ENCODE data around the gene TCF12.

TCF12 gene

GRCh38 chr15:57193161-57193560, 274.7 kb downstream of the TCF12 start:
- Histone ChIP-seq H2AFZ (ENCODE audit: low read length) (no peak overlapping the region), H3K79me1 (ENCODE audit: low read depth, low read length) (no peaks in the 10 kb centered on the region), H3K27me3 (ENCODE audit: control insufficient read depth in 3 of 3, insufficient read depth in 3 of 3, low read depth in 1 of 3, low read length in 3 of 3) (no peaks in the 10 kb centered on the region), H3K36me3 (replicated peaks in 1 of 2; ENCODE audit: control insufficient read depth in 2 of 2, insufficient read depth in 2 of 2, low read length in 2 of 2) (peaks cover 5 to 33% of the 10 kb centered on the region in 2 donors), H3K4ac (ENCODE audit: low read length) (no peak overlapping the region), H2BK120ac (ENCODE audit: low read depth, low read length) (no peak overlapping the region), H4K8ac (ENCODE audit: low read depth, low read length) (no peak overlapping the region), H3K14ac (ENCODE audit: low read length) (no peak overlapping the region), H3K4me2 (ENCODE audit: insufficient read depth, low read length, poor library complexity, severe bottlenecking) (no peak overlapping the region), H3K23ac (ENCODE audit: low read depth, low read length, poor library complexity) (no peak overlapping the region), H3K4me1 (ENCODE audit: control insufficient read depth in 2 of 2, insufficient read depth in 1 of 2, low read depth in 1 of 2, low read length in 2 of 2) (peaks cover 1 to 7% of the 10 kb centered on the region in 2 donors), H3K9me3 (replicated peaks in 1 of 2; ENCODE audit: control insufficient read depth in 2 of 2, insufficient read depth in 1 of 2, low read depth in 1 of 2, low read length in 2 of 2) (no peaks in the 10 kb centered on the region), H2AK5ac (ENCODE audit: low read depth, low read length) (no peak overlapping the region), H3K18ac (ENCODE audit: low read length) (no peak overlapping the region), H3K27ac (replicated peaks; ENCODE audit: low read length) (no peak overlapping the region), H3K9ac (ENCODE audit: low read depth, low read length, poor library complexity) (no peak overlapping the region), H2BK12ac (ENCODE audit: low read length) (no peak overlapping the region), H3K4me3 (ENCODE audit: low read length in 2 of 2) (no peak overlapping the region), H2BK15ac (ENCODE audit: low read length) (no peak overlapping the region), H2BK5ac (ENCODE audit: low read length) (no peak overlapping the region), H4K91ac (ENCODE audit: low read depth, low read length, poor library complexity) (no peak overlapping the region)
- no peak for DNase-seq (ENCODE audit: low spot score)
- no CpG with 5 or more reads among the region's 2 CpGs for WGBS, 2 donors (ENCODE audit: extremely low coverage in 2 of 2, insufficient read length in 2 of 2, insufficient replicate concordance in 1 of 2)

GRCh38 chr15:57195326-57195725, 276.9 kb downstream of the TCF12 start:
- no peak overlapping the region for H3K23ac ChIP-seq (ENCODE audit: low read depth, low read length, poor library complexity)
- DNase-seq (ENCODE audit: low spot score), result no peak
- peaks cover 5 to 33% of the 10 kb centered on the region in 2 donors for H3K36me3 ChIP-seq (replicated peaks in 1 of 2; ENCODE audit: control insufficient read depth in 2 of 2, insufficient read depth in 2 of 2, low read length in 2 of 2)
- no peak overlapping the region for H2AK5ac ChIP-seq (ENCODE audit: low read depth, low read length)
- H3K27ac ChIP-seq (replicated peaks; ENCODE audit: low read length), result no peak overlapping the region
- no peak overlapping the region for H4K91ac ChIP-seq (ENCODE audit: low read depth, low read length, poor library complexity)
- no peak overlapping the region for H3K4me3 ChIP-seq (ENCODE audit: low read length in 2 of 2)
- no peaks in the 10 kb centered on the region for H3K79me1 ChIP-seq (ENCODE audit: low read depth, low read length)
- no peak overlapping the region for H4K8ac ChIP-seq (ENCODE audit: low read depth, low read length)
- no peak overlapping the region for H3K9ac ChIP-seq (ENCODE audit: low read depth, low read length, poor library complexity)
- H2BK120ac ChIP-seq (ENCODE audit: low read depth, low read length), result no peak overlapping the region
- no peak overlapping the region for H3K14ac ChIP-seq (ENCODE audit: low read length)
- H2AFZ ChIP-seq (ENCODE audit: low read length), result no peak overlapping the region
- H3K4me1 ChIP-seq (ENCODE audit: control insufficient read depth in 2 of 2, insufficient read depth in 1 of 2, low read depth in 1 of 2, low read length in 2 of 2), result peaks cover 6 to 21% of the 10 kb centered on the region in 2 donors
- no peak overlapping the region for H2BK12ac ChIP-seq (ENCODE audit: low read length)
- WGBS, 2 donors (ENCODE audit: extremely low coverage in 2 of 2, insufficient read length in 2 of 2, insufficient replicate concordance in 1 of 2), result no CpG with 5 or more reads among the region's 1 CpG
- no peak overlapping the region for H3K4ac ChIP-seq (ENCODE audit: low read length)
- no peak overlapping the region for H2BK15ac ChIP-seq (ENCODE audit: low read length)
- no peak overlapping the region for H3K18ac ChIP-seq (ENCODE audit: low read length)
- no peak overlapping the region for H2BK5ac ChIP-seq (ENCODE audit: low read length)
- no peaks in the 10 kb centered on the region for H3K27me3 ChIP-seq (ENCODE audit: control insufficient read depth in 3 of 3, insufficient read depth in 3 of 3, low read depth in 1 of 3, low read length in 3 of 3)
- H3K9me3 ChIP-seq (replicated peaks in 1 of 2; ENCODE audit: control insufficient read depth in 2 of 2, insufficient read depth in 1 of 2, low read depth in 1 of 2, low read length in 2 of 2), result no peaks in the 10 kb centered on the region
- no peak overlapping the region for H3K4me2 ChIP-seq (ENCODE audit: insufficient read depth, low read length, poor library complexity, severe bottlenecking)

GRCh38 chr15:57196865-57197264, 278.4 kb downstream of the TCF12 start:
- Histone ChIP-seq H3K9ac (ENCODE audit: low read depth, low read length, poor library complexity) (no peak overlapping the region), H3K18ac (ENCODE audit: low read length) (no peak overlapping the region), H3K4me1 (ENCODE audit: control insufficient read depth in 2 of 2, insufficient read depth in 1 of 2, low read depth in 1 of 2, low read length in 2 of 2) (peaks cover 6 to 21% of the 10 kb centered on the region in 2 donors), H2AK5ac (ENCODE audit: low read depth, low read length) (no peak overlapping the region), H3K4ac (ENCODE audit: low read length) (no peak overlapping the region), H3K36me3 (replicated peaks in 1 of 2; ENCODE audit: control insufficient read depth in 2 of 2, insufficient read depth in 2 of 2, low read length in 2 of 2) (peaks cover 5 to 37% of the 10 kb centered on the region in 2 donors), H2BK15ac (ENCODE audit: low read length) (no peak overlapping the region), H3K79me1 (ENCODE audit: low read depth, low read length) (no peaks in the 10 kb centered on the region), H3K4me3 (ENCODE audit: low read length in 2 of 2) (no peak overlapping the region), H2BK12ac (ENCODE audit: low read length) (no peak overlapping the region), H3K14ac (ENCODE audit: low read length) (no peak overlapping the region), H3K4me2 (ENCODE audit: insufficient read depth, low read length, poor library complexity, severe bottlenecking) (no peak overlapping the region), H4K8ac (ENCODE audit: low read depth, low read length) (no peak overlapping the region), H3K27ac (replicated peaks; ENCODE audit: low read length) (no peak overlapping the region), H3K27me3 (ENCODE audit: control insufficient read depth in 3 of 3, insufficient read depth in 3 of 3, low read depth in 1 of 3, low read length in 3 of 3) (no peaks in the 10 kb centered on the region), H2BK120ac (ENCODE audit: low read depth, low read length) (no peak overlapping the region), H2AFZ (ENCODE audit: low read length) (no peak overlapping the region), H3K9me3 (replicated peaks in 1 of 2; ENCODE audit: control insufficient read depth in 2 of 2, insufficient read depth in 1 of 2, low read depth in 1 of 2, low read length in 2 of 2) (no peaks in the 10 kb centered on the region), H3K23ac (ENCODE audit: low read depth, low read length, poor library complexity) (no peak overlapping the region), H4K91ac (ENCODE audit: low read depth, low read length, poor library complexity) (no peak overlapping the region), H2BK5ac (ENCODE audit: low read length) (no peak overlapping the region)
- no CpG with 5 or more reads among the region's 1 CpG for WGBS, 2 donors (ENCODE audit: extremely low coverage in 2 of 2, insufficient read length in 2 of 2, insufficient replicate concordance in 1 of 2)
- DNase-seq (ENCODE audit: low spot score), result no peak

- no peak overlapping the region for H2BK15ac ChIP-seq (ENCODE audit: low read length)
- no peak overlapping the region for H3K4me2 ChIP-seq (ENCODE audit: insufficient read depth, low read length, poor library complexity, severe bottlenecking)
- no peak overlapping the region for H2AFZ ChIP-seq (ENCODE audit: low read length)
- H2BK12ac ChIP-seq (ENCODE audit: low read length), result no peak overlapping the region
- no peak overlapping the region for H2BK120ac ChIP-seq (ENCODE audit: low read depth, low read length)
- no peak overlapping the region for H3K4ac ChIP-seq (ENCODE audit: low read length)
- no CpG with 5 or more reads among the region's 2 CpGs for WGBS, 2 donors (ENCODE audit: extremely low coverage in 2 of 2, insufficient read length in 2 of 2, insufficient replicate concordance in 1 of 2)
- H2BK5ac ChIP-seq (ENCODE audit: low read length), result no peak overlapping the region
- no peak for DNase-seq (ENCODE audit: low spot score)
- no peaks in the 10 kb centered on the region for H3K9me3 ChIP-seq (replicated peaks in 1 of 2; ENCODE audit: control insufficient read depth in 2 of 2, insufficient read depth in 1 of 2, low read depth in 1 of 2, low read length in 2 of 2)
- H3K4me1 ChIP-seq (ENCODE audit: control insufficient read depth in 2 of 2, insufficient read depth in 1 of 2, low read depth in 1 of 2, low read length in 2 of 2), result peaks cover 6 to 21% of the 10 kb centered on the region in 2 donors
- H3K27me3 ChIP-seq (ENCODE audit: control insufficient read depth in 3 of 3, insufficient read depth in 3 of 3, low read depth in 1 of 3, low read length in 3 of 3), result no peaks in the 10 kb centered on the region
- H3K27ac ChIP-seq (replicated peaks; ENCODE audit: low read length), result peak overlapping the region; percentile 40
- H3K36me3 ChIP-seq (replicated peaks in 1 of 2; ENCODE audit: control insufficient read depth in 2 of 2, insufficient read depth in 2 of 2, low read length in 2 of 2), result peaks cover 1 to 24% of the 10 kb centered on the region in 2 donors
- H3K4me3 ChIP-seq (ENCODE audit: low read length in 2 of 2), result no peak overlapping the region
- no peak overlapping the region for H3K23ac ChIP-seq (ENCODE audit: low read depth, low read length, poor library complexity)
- no peak overlapping the region for H3K9ac ChIP-seq (ENCODE audit: low read depth, low read length, poor library complexity)
- no peaks in the 10 kb centered on the region for H3K79me1 ChIP-seq (ENCODE audit: low read depth, low read length)
- no peak overlapping the region for H2AK5ac ChIP-seq (ENCODE audit: low read depth, low read length)
- H4K8ac ChIP-seq (ENCODE audit: low read depth, low read length), result no peak overlapping the region
- H3K14ac ChIP-seq (ENCODE audit: low read length), result no peak overlapping the region
- H3K18ac ChIP-seq (ENCODE audit: low read length), result no peak overlapping the region
- no peak overlapping the region for H4K91ac ChIP-seq (ENCODE audit: low read depth, low read length, poor library complexity)
Measured at GRCh38 chr15:57198131-57198530, 279.7 kb downstream of the TCF12 start.

All from neuronal stem cell (in vitro differentiated cells).